MCF 10A (cell line): ENCODE results near the gene MT2A. TPM values are rescaled to one million over a fixed set of nuclear protein-coding genes. Genes with fewer than 3 reads are reported as not detected.
A peak's percentile ranks its signal among the peaks of the same experiment; 100 is the strongest.

Experiments used
- BruUV-seq: library from RNA; stranded (reverse); fragments of 400-500 nt; replicated peaks from 2 replicates; lab custom pipeline; 2021; lab: Mats Ljungman, UMichigan
- CTCF ChIA-PET: fragments of 300-600 bp; sonication (Branson Sonifier 250); formaldehyde crosslinking; extraction: SDS; loops from one replicate; lab custom pipeline; 2021; ENCODE audit warnings: antibody characterized with exemption, inconsistent platforms; lab: Yijun Ruan, JAX
- POLR2A ChIA-PET: fragments of 300-600, 350-650 bp; sonication (Branson Sonifier 250); formaldehyde crosslinking; extraction: SDS; loops from one replicate; lab custom pipeline; 2020; ENCODE audit warnings: antibody characterized with exemption, inconsistent platforms; lab: Yijun Ruan, JAX
- DNase-seq: peaks from one replicate; pipeline ENCODE4 v3.0.0-alpha.2; 2018; ENCODE audit not compliant: unreplicated experiment
- H3K27ac Mint-ChIP-seq: one replicate; pipeline ENCODE4 v1.8.0; 2022; ENCODE audit warnings: mild to moderate bottlenecking, low read depth, mixed read lengths; ENCODE audit not compliant: unreplicated experiment
- H3K27me3 Mint-ChIP-seq: one replicate; pipeline ENCODE4 v1.8.0; 2022; ENCODE audit warnings: mixed read lengths; ENCODE audit not compliant: insufficient read depth, unreplicated experiment
- H3K36me3 Mint-ChIP-seq: one replicate; pipeline ENCODE4 v1.8.0; 2022; ENCODE audit warnings: mild to moderate bottlenecking, moderate library complexity, mixed read lengths; ENCODE audit not compliant: insufficient read depth, unreplicated experiment
- H3K4me1 Mint-ChIP-seq: one replicate; pipeline ENCODE4 v1.8.0; 2022; ENCODE audit warnings: mixed read lengths; ENCODE audit not compliant: insufficient read depth, unreplicated experiment
- H3K4me3 Mint-ChIP-seq: one replicate; pipeline ENCODE4 v1.8.0; 2022; ENCODE audit warnings: mild to moderate bottlenecking, moderate library complexity, mixed read lengths; ENCODE audit not compliant: unreplicated experiment
- H3K9me3 Mint-ChIP-seq: one replicate; pipeline ENCODE4 v1.8.0; 2022; ENCODE audit warnings: mixed read lengths; ENCODE audit not compliant: unreplicated experiment
- CTCF ChIP-seq: fragments of 200-600 bp; IDR thresholded peaks from one replicate; pipeline ENCODE4 v1.8.0; 2022; ENCODE audit warnings: antibody characterized with exemption, mild to moderate bottlenecking; ENCODE audit not compliant: unreplicated experiment
- intact Hi-C: fragments of 100-400 bp; cut with micrococcal nuclease; formaldehyde crosslinking; loops from 2 replicates; pipeline ENCODE4 v1.14.1; 2022
- total RNA-seq: library from RNA; stranded (reverse); gene quantifications from 2 replicates; pipeline ENCODE4 v1.2.3, GENCODE V29; 2022

The MT2A gene
- total RNA-seq, 1 experiment from 2014 or later = 3,582 TPM

DNA sequence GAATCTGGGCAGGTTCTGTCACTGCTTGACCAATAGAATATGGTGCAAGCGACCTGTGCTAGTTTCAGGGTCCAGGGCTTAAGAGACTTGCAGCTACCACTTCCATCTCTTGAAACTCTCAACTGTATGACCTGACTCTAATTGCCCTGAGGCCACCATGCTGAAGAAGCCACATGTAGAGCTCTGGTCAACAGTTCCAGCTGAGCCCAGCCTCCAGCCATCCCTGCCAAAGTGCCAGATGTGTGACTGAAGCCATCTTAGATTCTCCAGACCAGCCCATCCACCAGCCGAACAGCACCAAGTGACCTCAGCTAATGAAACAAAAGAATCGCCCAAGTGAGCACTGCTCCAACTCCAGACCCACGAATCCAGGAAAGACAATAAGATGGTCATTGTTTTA lies 3.4 kb upstream of the MT2A start:
- POLR2A ChIA-PET = interaction anchor here (0.6 to 15.3 kb wide), 11 partner anchors 10 to 204 kb away, joined by 3 to 1404 read pairs (median 23); partner anchors contain the start of genes BBS2, MT1B, MT1E and MT1X
- CTCF ChIA-PET = interaction anchor here (0.6 to 7.2 kb wide), 14 partner anchors 20 to 313 kb away, joined by 3 to 105 read pairs (median 6); partner anchors contain the start of genes MT1E and MT1X
- Mint-ChIP-seq H3K27me3 (no peaks in the 10 kb centered on the region), H3K9me3 (no peaks in the 10 kb centered on the region), H3K36me3 (peaks cover 7% of the 10 kb centered on the region), H3K4me3 (no peak overlapping the region), H3K27ac (peak overlapping the region; percentile 99), H3K4me1 (peaks cover 41% of the 10 kb centered on the region)
- BruUV-seq = no TSS peak
- intact Hi-C loops = loop anchor here (5.0 kb wide), 1 partner anchor 37 kb away; no protein-coding TSS in a partner anchor
- DNase-seq = no peak
- TF ChIP-seq CTCF = no peak

- TF ChIP-seq CTCF = no peak
- BruUV-seq = no TSS peak
- H3K9me3 Mint-ChIP-seq = no peaks in the 10 kb centered on the region
These were observed 2.9 kb upstream of the MT2A start for GRCh38 chr16:56605475-56605874.

GRCh38 chr16:56606071-56606475 lies 2.3 kb upstream of the MT2A start:
- TF ChIP-seq CTCF = no peak
- peak overlapping the region; percentile 99 for H3K27ac Mint-ChIP-seq
- ChIA-PET POLR2A (interaction anchor here (0.6 to 15.3 kb wide), 31 partner anchors 9 to 580 kb away, joined by 3 to 1404 read pairs (median 7); partner anchors contain the start of genes BBS2, MT1B, MT1E and MT1F), CTCF (interaction anchor here (0.9 to 7.2 kb wide), 11 partner anchors 14 to 104 kb away, joined by 3 to 105 read pairs (median 9); partner anchors contain the start of gene MT1E)
- peak; percentile 90 for DNase-seq
- no peaks in the 10 kb centered on the region for H3K9me3 Mint-ChIP-seq
- intact Hi-C loops = loop anchor here (1.0 to 5.0 kb wide), 2 partner anchors 36 to 96 kb away; no protein-coding TSS in a partner anchor
- H3K4me3 Mint-ChIP-seq = peak overlapping the region; percentile 93
- BruUV-seq = no TSS peak
- peaks cover 7% of the 10 kb centered on the region for H3K36me3 Mint-ChIP-seq
- H3K4me1 Mint-ChIP-seq = peaks cover 44% of the 10 kb centered on the region
- H3K27me3 Mint-ChIP-seq = no peaks in the 10 kb centered on the region

More at GRCh38 chr16:56605475-56605874, 2.9 kb upstream of the MT2A start:
- POLR2A ChIA-PET = interaction anchor here (0.6 to 15.3 kb wide), 14 partner anchors 9 to 154 kb away, joined by 3 to 1404 read pairs (median 10); partner anchors contain the start of genes BBS2, MT1B, MT1E and MT1X
- Mint-ChIP-seq H3K27me3 (no peaks in the 10 kb centered on the region), H3K27ac (peak overlapping the region; percentile 99), H3K4me3 (peak overlapping the region; percentile 93), H3K36me3 (peaks cover 7% of the 10 kb centered on the region), H3K4me1 (peaks cover 41% of the 10 kb centered on the region)
- intact Hi-C loops = loop anchor here (5.0 kb wide), 1 partner anchor 37 kb away; no protein-coding TSS in a partner anchor
- DNase-seq = no peak
- CTCF ChIA-PET = interaction anchor here (0.6 to 7.2 kb wide), 14 partner anchors 14 to 104 kb away, joined by 3 to 105 read pairs (median 6); partner anchors contain the start of genes MT1E and MT1X

- TF ChIP-seq CTCF = no peak
- H3K9me3 Mint-ChIP-seq = no peaks in the 10 kb centered on the region
- H3K4me3 Mint-ChIP-seq = peak overlapping the region; percentile 93
- POLR2A ChIA-PET = interaction anchor here (0.7 to 15.3 kb wide), 31 partner anchors 9 to 579 kb away, joined by 3 to 1404 read pairs (median 6); partner anchors contain the start of genes BBS2, MT1B, MT1E and MT1F
- peaks cover 7% of the 10 kb centered on the region for H3K36me3 Mint-ChIP-seq
- CTCF ChIA-PET = interaction anchor here (0.7 to 7.2 kb wide), 10 partner anchors 19 to 105 kb away, joined by 3 to 105 read pairs (median 3); partner anchors contain the start of genes BBS2, MT1E and MT1X
- peak; percentile 93 for DNase-seq
- BruUV-seq = no TSS peak
- H3K4me1 Mint-ChIP-seq = peaks cover 50% of the 10 kb centered on the region
- intact Hi-C loops = loop anchor here (1.0 to 5.0 kb wide), 2 partner anchors 36 to 96 kb away; no protein-coding TSS in a partner anchor
- peak overlapping the region; percentile 99 for H3K27ac Mint-ChIP-seq
- no peaks in the 10 kb centered on the region for H3K27me3 Mint-ChIP-seq
These were observed 1.8 kb upstream of the MT2A start for GRCh38 chr16:56606476-56607108.
